GM19397 (cell line): Measurements from ENCODE around the gene DNAJC4.

Experiments
- ATAC-seq: cut with Tn5 transposase; IDR thresholded peaks from one replicate; pipeline ENCODE4 v1.9.1; 2021; ENCODE audit warnings: mild to moderate bottlenecking, moderate library complexity; ENCODE audit not compliant: unreplicated experiment

Gene DNAJC4

DNA sequence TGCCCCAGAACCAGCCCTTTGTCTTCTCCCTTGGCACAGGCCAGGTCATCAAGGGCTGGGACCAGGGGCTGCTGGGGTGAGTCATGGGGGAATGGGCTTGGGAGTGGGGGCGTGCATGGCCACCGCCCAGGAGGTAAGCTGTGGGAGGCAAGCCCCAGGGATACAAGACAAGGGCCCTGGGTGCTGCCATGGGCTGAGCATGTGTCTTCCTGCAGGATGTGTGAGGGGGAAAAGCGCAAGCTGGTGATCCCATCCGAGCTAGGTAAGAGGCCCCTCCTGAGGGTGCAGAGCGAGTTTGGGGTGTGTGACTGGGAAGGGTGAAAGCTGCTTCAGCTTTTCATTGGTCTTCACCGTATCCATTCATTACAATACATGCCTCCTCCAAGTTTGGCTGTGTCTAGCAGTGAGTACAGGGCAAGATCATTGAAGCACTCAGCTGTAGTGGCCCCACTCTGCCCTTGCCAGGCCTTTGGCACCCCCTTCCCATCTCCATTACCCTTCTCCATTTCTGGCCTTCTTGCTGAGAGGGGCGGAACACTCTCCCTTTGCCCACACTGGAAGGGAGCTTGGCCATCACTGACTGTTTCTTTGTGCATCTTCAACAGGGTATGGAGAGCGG lies 13.0 kb downstream of the DNAJC4 start:
- no peak for ATAC-seq

DNA sequence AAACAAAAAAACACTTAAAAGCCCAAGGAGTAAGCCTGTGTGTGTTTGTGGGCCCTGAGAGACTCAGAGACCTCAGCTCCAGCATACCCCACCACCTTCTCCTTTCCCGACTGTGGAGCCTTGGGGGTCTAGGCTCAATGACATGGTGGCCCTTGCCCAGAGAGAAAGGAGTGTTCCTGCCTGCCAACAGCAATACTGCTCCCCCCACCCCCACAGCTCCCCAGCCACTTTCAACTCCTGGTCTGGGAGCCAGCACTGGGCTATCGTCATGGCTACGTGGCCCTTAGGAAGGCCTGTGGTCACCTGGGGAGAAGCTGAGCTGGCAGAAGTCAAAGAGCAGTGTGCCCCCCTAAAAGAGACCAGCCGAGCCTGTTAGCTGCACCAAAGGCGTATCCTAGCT lies 13.8 kb downstream of the DNAJC4 start:
- ATAC-seq, result no peak

DNA sequence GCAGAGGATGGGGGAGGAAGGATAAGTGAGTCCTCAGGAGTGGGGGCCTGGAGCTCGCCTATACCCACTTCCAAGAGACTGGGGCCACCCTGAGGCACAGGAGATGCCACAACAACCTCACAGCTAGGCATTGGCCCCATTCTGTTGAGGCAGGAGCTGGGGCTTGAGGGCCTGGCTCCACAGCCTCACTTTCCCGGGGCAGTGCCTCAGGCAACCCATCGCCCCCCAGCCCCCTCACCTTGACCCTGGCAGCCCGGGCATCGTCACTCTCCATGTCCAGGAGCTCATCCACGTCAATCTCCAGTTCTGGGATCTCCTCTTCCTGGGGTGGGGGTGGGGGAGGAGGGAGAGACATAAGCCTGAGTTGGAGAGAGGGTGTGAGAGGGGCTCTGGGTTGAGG lies 14.6 kb downstream of the DNAJC4 start:
- ATAC-seq, result no peak

DNA sequence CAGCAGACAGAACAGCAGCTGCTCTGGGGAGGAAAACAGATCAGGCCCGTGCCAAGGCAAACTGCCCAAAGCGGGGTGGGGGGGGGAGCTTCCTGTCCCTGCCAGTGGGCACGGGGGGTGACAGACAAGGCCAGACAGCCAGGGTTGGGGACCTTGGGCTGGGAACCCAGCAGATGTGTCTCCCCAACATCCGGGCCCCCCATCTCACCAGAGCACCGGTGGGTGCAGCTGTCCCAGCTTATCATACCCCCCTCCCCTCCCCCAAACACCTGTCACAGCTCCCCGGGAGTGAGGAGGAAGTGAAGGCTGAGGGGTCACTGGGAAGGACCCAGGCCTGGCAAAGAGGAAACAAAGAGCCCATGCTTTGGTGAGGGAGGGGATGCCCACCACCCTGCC lies 15.1 kb downstream of the DNAJC4 start:
- no peak for ATAC-seq

DNA sequence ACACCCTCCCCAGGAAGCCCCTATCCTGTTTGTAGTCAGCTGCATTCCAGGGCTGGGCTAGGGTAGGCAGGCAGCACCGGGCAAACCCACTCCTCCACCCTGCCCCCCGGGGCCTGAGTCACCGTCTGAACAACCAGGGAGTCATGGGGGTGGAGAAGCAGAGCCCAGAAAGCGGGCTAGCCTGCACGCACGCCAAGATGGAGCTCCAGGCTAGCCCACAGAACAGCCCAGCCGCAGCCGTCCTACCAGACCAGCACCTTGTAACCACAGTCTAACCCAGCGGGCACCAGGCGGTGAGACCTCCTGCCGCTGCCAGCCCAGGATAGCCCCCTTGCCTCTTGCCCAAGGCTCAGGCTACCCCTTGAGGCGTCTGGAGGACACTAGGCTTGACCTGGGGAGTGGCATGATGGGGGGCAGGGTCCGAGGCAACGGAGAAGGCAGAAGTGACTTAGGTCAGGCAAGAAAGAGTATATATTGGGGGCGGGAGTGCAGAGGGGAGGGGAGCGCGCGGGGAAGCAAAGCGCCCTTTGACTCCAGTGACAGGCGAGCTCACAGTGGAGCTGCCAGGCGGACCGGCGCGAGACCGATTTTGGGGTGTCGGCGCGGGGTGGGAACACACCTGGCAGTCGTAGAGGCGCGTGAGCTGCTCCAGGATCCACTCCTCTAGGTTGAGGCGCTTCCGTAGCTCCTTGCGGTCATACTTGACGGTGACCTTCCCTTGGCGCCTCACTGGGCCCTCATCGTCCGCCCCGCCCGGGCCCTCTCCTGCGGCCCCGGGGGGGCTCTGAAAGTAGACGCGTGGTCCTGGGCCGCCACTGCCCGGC lies 15.7 kb downstream of the DNAJC4 start:
- ATAC-seq, result no peak

DNA sequence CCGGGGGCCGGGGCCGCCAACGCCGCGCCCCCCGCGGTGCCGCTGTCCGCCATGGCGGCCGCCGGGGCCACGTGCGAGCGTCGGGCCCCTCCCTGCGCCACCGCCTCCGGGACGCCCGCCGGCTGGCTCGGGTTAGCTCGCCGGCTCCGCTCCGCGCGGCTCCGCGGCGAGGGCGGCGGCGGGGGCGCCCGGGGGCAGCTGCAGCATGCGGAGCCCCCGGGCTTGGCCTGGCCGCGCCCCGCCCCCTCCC lies 16.2 kb downstream of the DNAJC4 start:
- ATAC-seq, result peak; percentile 18

DNA sequence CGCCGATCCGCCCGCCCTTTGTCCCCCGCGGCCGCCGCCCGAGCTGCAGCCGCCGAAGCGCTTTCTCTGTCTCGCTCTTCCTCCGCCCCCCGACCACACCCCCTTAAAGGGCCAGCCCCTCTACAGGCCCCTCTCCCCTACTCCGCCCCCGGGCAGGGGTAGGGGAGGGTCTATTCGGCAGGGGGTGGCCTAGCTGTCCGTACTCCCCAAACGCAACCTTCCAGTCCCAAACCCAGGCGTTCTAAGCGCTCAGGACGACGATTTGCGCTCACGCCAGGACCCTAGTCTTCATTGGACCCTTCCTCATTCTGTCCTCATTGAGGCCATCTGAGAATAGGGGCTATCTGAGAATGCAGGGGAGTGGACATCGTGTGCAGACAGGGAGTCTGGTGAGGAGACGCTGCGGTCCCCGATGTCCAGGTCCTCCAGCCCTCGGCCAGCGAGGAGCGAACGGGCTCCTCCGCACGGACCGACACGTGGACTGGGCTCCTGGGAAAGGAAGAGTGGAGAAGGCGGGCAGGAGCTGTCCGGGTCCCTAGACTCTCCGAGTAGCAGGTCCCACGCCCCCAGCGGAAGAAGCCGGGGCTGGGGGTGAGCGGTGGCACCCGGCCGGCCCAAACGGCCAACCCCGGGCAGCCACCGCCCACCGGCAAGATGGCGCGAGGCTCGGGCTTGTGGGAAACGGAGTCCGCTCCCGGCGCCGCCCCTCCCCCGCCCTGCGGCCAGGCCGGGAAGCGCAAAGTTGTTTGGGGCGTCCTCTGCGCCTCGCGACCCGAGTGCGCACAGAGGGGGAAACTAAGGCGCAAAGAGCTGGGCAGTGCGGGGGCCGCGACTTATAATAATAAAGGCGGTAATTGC lies 16.8 kb downstream of the DNAJC4 start, which contains the start of gene PPP1R14B:
Gene PPP1R14B, minus strand, starts transcription at position 73 of the 858 bp plus-strand sequence. CDS start 270 bp downstream, outside the sequence.
- ATAC-seq, result peak; percentile 35

DNA sequence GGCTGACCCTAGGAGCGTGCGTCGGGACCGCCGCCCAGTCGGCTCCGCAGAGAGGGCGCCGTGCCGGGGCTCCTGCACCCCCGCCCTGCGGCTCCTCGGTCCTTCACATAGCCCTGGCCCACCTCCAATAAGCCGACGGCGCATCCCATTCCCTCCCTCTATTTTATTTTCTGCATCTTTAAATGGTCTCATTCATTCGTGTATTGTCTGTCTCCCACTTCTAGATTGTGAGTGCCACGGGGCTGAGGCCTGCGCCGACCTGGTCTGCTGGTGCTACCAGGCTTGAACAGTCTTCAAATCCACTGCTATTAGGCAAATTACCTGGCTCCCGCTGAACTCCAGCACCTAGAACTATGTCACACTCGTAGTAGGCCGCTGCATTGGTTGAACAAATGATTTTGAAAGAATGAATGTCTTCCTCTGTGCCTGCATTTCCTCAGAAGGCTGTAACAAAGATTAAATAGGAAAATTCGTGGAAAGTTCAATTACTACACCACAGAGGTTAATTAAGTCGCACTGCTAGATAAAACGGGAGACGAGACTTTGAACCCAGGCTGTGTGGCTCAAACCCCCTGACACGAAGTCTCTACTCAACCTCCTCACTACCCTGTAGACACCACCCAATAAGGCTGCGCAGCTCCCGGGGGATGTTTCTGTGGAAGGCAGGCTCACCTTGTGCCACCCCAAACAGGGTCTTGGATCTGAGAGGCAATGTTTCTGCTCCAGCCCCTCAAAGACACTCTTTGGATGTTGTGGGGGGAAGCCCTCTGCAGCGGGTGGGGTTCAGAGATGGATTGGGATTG lies 17.6 kb downstream of the DNAJC4 start:
- no peak for ATAC-seq

DNA sequence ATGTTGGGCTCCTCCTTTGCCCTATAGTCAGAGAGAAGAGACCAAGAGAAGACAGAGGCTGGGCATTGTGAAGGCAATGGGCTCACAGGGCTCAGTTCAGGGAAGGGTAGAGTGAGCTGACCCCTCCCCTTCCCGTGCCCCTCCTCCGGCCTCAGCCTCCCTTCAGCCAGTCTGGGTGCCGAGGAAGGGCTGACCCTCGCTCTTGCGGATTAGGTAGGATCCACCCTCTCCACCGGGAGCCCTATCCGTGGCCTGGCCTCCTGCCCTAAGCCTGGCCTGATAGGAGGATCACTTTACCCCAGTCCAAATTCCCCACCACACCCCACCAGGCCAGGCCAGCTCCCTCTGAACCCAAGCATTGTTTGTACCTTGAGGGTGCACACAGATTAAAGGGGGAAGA lies 18.2 kb downstream of the DNAJC4 start:
- no peak for ATAC-seq

DNA sequence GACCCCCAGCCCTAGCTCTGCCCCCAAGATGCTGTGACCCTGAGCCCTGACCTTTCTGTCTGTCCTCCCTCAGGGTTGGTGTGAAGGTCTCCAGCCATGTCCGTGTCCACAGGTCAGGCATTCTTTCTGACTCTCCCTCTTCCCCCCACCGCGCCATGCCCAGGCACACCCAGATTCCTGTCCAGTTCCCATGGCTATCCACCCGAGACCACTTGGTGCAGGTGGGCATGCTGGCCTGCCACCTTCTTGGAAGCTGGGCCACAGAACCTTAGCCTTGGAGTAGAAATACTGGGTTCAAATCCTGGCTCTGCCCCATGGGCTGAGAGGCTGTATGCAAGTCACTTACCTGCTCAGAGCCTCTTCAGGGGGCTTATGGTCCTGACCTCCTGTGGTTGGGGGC lies 18.7 kb downstream of the DNAJC4 start:
- ATAC-seq, result no peak

DNA sequence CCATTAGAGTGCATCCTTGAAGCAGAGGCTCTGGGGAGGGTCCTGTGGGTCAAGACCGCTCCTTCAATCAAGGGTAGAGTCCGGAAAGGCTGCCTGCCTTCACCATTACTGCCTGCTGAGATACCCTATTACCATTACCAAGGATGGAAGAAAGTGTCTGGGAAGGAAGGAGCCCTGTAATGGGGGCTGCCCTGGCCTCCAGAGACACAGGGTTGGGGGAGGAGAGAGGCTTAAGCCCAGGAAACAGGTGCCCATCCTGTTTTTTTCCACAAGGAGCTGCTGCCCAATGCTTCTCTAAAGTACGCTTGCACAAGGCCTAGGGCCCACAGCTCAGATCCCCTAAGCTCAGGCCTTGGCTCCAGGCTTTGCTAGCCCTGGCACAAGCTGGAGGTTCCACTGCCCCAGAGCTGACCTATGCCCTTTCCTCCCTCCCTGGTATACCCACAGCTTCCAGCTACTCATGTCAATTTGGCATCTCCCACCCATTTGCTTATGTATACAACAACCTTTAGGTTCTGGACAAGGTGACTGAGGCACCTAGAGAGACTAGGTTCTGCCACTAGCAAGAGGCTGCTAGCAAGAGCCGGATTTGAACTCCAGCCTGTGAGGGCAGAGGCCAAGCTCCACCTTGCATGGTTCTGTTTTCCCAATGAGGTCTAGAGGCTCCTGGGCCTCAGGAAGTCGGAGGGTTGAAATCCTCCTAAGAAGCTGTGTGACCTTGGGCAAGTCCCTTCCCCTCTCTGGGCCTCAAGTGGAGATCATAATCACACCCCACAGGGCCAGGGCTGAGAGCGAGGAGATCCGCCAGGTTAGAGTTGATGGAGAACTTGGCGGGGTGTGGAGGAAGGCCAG lies 19.4 kb downstream of the DNAJC4 start:
- no peak for ATAC-seq

DNA sequence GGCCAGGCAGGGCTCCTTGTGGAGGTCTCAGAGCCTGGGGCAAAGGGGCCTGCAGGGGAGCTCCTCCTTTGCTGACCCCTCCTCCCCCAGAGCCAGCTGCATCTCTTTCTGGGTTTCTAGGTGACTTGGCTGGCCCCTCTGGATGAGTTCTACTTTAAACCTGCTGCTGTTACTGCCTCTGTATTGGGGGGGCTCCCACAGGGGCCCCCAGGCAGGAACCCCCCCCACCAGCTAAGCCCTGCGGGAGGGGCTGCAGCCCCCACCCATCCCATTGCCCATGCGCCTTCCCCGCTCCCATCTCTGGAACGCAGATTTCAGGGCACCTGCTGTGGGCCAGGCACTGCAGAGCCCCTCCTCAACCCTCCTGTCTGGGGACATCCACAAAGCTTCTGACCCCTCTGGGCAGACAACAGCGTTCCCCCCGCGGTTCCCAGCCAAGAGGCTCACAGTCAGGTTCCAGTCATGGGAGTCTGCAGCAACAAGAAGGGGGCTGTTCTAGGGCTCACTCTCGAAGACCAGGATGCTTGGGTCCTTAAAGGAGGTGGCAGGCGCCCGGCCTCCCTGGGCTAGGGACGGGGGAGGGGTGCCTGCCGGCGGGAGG lies 20.2 kb downstream of the DNAJC4 start:
- ATAC-seq, result no peak

DNA sequence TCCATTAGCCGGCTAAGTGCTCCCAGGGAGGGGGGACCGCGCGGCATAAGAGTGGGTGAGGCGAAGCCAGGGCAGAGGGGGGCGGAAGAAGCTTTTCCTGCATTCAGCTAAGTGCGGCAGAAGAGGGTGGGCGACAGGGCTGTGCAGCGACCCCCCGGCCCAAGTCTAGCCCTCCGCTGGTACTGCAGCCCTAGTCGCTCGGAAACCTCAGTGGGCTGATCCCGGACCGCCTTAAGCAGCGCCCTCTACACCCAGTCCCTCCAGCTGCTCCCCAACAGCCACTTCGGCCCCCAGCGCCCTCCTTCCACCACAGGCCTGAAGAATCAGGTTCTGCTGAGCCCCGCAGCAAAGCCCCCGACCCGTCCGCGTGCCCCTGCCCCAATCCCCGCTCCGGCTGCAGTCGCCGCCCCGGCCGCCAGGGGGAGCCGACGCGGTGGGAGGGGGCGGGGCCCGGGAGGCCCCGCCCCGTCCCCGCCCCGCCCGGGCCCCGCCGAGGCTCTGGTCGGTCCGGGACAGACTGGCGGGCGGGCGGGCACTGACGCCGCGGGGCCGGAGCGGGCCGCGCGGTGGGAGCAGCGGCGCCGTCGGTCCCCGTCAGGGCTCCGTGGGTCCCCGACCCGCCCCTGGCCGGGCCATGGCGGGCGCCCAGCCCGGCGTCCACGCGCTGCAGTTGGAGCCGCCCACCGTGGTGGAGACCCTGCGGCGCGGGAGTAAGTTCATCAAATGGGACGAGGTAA lies 20.8 kb downstream of the DNAJC4 start, which contains the start of gene PLCB3:
Gene PLCB3, plus strand, starts transcription at position 515 of the 737 bp plus-strand sequence. Its CDS starts 120 bp downstream, at position 635.
- ATAC-seq, result peak; percentile 43

DNA sequence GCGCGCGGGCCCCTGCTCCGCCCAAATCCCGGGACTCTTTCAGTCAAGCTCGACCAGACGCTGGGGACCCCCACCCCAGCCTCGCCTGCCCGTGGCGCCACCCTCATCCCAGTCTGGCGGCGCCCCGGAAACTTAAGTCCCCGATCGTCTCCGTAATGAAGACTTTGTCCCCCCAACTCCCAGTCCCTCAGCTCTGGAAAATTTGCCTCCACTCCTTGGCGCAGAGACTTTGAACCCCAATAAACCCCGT lies 21.3 kb downstream of the DNAJC4 start:
- ATAC-seq, result no peak

DNA sequence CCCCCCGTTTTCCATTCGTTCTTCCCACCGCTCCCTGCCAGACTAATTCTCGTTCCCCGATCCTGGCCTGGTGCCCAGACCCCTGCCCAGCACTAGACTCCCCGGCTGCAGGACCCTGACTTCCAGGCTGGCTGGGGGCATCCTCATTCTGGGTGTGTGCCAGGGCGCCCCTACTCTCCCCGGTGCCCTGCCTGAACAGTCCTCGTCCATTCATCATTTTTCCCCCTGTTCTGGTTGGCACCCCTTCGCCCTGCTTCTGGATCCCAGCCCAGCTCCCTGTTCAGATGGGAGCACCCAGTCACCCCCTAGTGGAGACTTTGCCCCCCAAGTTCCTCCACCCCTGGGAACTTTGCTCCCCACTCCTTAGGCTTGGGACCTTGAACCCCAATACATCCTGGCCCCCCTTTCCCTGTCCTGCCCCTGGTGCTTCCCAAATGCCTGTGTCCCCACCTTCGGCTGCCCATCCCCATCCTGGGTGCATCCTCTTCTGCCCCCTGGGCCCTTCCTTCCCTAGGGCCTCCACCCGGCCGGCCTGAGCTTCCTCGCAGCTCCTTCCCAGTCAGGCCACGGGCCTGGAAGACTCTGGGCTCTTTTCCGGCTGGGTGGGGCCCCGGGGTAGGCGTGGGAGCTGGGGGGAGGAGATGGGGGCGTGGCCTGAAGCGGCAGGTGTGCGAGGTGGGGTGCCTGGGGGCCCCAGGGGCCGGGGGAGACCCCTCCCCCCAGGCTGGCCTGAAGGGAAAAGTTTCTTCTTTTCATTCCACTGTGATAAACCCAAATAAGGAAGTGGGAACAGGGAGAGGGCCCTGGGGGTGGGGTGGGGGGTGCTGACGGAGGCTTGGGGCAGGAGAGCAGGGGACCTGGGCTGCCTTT lies 21.9 kb downstream of the DNAJC4 start:
- no peak for ATAC-seq

DNA sequence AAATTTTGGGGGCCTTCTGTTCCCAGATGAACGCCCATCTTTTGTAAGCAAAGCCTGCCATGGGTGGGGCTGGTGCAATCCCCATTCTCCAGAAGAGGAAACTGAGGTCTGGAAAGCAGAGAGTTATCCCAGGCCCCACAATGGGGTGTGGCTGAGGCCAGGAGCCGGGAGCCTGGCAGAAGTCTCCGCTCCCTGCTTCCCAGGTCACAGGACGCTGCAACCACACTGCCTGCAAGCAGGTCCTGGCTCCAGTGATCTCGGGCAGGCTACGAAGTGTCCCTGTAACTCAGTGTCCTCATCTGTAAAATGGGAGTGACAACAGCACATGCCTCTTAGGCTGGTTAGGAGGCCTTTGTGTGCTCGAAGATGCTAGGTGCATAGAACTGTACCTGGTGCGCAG lies 22.7 kb downstream of the DNAJC4 start:
- no peak for ATAC-seq

DNA sequence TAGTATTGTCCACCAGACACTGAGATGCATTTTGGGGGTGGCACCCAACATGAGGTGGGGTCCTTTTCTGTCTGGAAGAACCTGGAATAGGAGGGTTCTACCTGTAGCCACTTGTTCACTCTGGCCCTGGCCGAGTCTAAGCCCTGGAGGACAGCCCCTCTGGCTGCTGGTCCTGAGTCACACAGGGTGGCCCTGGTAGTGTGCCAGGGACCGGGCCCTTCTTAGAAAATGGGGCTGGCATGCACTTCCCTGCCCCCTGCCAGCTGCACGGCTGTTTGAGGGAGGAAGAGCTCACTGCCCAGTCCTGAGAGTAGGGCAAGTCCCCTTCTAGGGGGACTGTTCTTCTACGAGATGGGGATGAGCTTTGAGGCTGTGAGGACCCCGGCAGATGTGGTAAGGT lies 23.1 kb downstream of the DNAJC4 start:
- ATAC-seq, result no peak

DNA sequence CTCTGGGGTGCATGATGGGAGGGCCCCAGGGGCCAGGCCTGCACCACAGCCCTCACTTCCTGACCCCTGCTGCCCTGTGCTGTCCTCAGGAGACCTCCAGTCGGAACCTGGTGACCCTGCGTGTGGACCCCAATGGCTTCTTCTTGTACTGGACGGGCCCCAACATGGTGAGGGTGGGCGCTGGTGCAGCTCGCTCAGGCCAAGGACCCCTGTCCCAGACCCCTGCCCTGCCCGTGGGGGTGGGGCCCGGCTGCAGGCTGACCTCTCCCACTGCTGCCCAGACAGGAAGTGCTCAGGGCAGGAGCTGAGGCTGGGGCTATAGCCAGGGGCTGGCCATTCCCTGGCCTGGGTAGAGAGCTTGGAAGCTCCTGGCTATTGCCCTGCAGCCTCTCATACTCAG lies 24.0 kb downstream of the DNAJC4 start:
- no peak for ATAC-seq
